Activated B cell treated with CpG ODN at 0.5 μM for 24 hours (primary cell): Measurements from ENCODE around the gene PARVA. TPM values are rescaled to one million over a fixed set of nuclear protein-coding genes. Genes with fewer than 3 reads are reported as not detected.

ENCODE experiments used
- ATAC-seq: fragments of 200-7000 bp; cut with Tn5 transposase; one replicate; pipeline ENCODE4 v1.10.0; 2021; ENCODE audit warnings: low read depth, mild to moderate bottlenecking, moderate library complexity
- CTCF ChIA-PET: fragments of 350-600 bp; sonication (Branson Sonifier 250); formaldehyde crosslinking; loops from one replicate; lab custom pipeline; 2021; ENCODE audit warnings: antibody characterized with exemption; lab: Charles Lee
- POLR2A ChIA-PET: fragments of 350-600 bp; sonication (Branson Sonifier 250); formaldehyde crosslinking; loops from one replicate; lab custom pipeline; 2021; ENCODE audit warnings: antibody characterized with exemption; lab: Charles Lee
- DNase-seq: peaks from one replicate; pipeline ENCODE4 v3.0.0; 2022
- H3K27ac Mint-ChIP-seq: one replicate; pipeline ENCODE4 v1.8.0; 2020; ENCODE audit warnings: mixed read lengths
- H3K27me3 Mint-ChIP-seq: one replicate; pipeline ENCODE4 v1.8.0; 2021; ENCODE audit warnings: mixed read lengths
- H3K36me3 Mint-ChIP-seq: one replicate; pipeline ENCODE4 v1.8.0; 2021; ENCODE audit warnings: low read depth, mixed read lengths
- H3K4me1 Mint-ChIP-seq: one replicate; pipeline ENCODE4 v1.8.0; 2021; ENCODE audit warnings: mixed read lengths
- H3K4me3 Mint-ChIP-seq: one replicate; pipeline ENCODE4 v1.8.0; 2020; ENCODE audit warnings: mild to moderate bottlenecking, mixed read lengths
- H3K9me3 Mint-ChIP-seq: one replicate; pipeline ENCODE4 v1.8.0; 2020; ENCODE audit warnings: mixed read lengths
- CTCF ChIP-seq: fragments of 200-600 bp; IDR thresholded peaks from one replicate; pipeline ENCODE4 v1.8.0; 2022; ENCODE audit warnings: antibody characterized with exemption, mild to moderate bottlenecking
- intact Hi-C: fragments of 100-400 bp; cut with micrococcal nuclease; formaldehyde crosslinking; loops from one replicate; pipeline ENCODE4 v1.15.1; 2024
- total RNA-seq: library from RNA; stranded (reverse); gene quantifications from 2 replicates; pipeline ENCODE4 v1.2.3, GENCODE V29; 2022

Gene PARVA
- total RNA-seq, 1 donor from 2014 or later, result not detected

GRCh38 chr11:12446863-12447262, 69.5 kb downstream of the PARVA start:
- no peak for TF ChIP-seq CTCF
- intact Hi-C loops, result no loop called here
- no peak for ATAC-seq
- no peaks in the 10 kb centered on the region for H3K36me3 Mint-ChIP-seq
- peaks cover 6% of the 10 kb centered on the region for H3K27me3 Mint-ChIP-seq
- no peak overlapping the region for H3K4me3 Mint-ChIP-seq
- ChIA-PET POLR2A (no interaction called here), CTCF (no interaction called here)
- no peaks in the 10 kb centered on the region for H3K9me3 Mint-ChIP-seq
- DNase-seq, result no peak
- H3K27ac Mint-ChIP-seq, result no peak overlapping the region
- H3K4me1 Mint-ChIP-seq, result no peaks in the 10 kb centered on the region

- Mint-ChIP-seq H3K27me3 (peaks cover 6% of the 10 kb centered on the region), H3K27ac (no peak overlapping the region), H3K36me3 (no peaks in the 10 kb centered on the region), H3K9me3 (no peaks in the 10 kb centered on the region), H3K4me3 (no peak overlapping the region), H3K4me1 (no peaks in the 10 kb centered on the region)
- DNase-seq (no peak), ATAC-seq (no peak)
- CTCF ChIA-PET, result no interaction called here
- POLR2A ChIA-PET, result no interaction called here
- intact Hi-C loops, result no loop called here
- TF ChIP-seq CTCF, result no peak
These were observed 71.0 kb downstream of the PARVA start for GRCh38 chr11:12448131-12448939.

- ChIA-PET CTCF (no interaction called here), POLR2A (no interaction called here)
- H3K27me3 Mint-ChIP-seq, result peaks cover 6% of the 10 kb centered on the region
- no peak overlapping the region for H3K27ac Mint-ChIP-seq
- H3K9me3 Mint-ChIP-seq, result no peaks in the 10 kb centered on the region
- intact Hi-C loops, result no loop called here
- H3K4me3 Mint-ChIP-seq, result no peak overlapping the region
- no peaks in the 10 kb centered on the region for H3K36me3 Mint-ChIP-seq
- TF ChIP-seq CTCF, result no peak
- DNase-seq (no peak), ATAC-seq (no peak)
- H3K4me1 Mint-ChIP-seq, result no peaks in the 10 kb centered on the region
These were observed 72.8 kb downstream of the PARVA start for GRCh38 chr11:12449961-12450715.

- DNase-seq (no peak), ATAC-seq (no peak)
- POLR2A ChIA-PET, result no interaction called here
- intact Hi-C loops, result no loop called here
- no peak overlapping the region for H3K27ac Mint-ChIP-seq
- no peaks in the 10 kb centered on the region for H3K9me3 Mint-ChIP-seq
- no peaks in the 10 kb centered on the region for H3K4me1 Mint-ChIP-seq
- CTCF ChIA-PET, result no interaction called here
- peaks cover 5% of the 10 kb centered on the region for H3K27me3 Mint-ChIP-seq
- no peaks in the 10 kb centered on the region for H3K36me3 Mint-ChIP-seq
- no peak overlapping the region for H3K4me3 Mint-ChIP-seq
- no peak for TF ChIP-seq CTCF
These were observed 73.9 kb downstream of the PARVA start for GRCh38 chr11:12451179-12451814.

- POLR2A ChIA-PET, result no interaction called here
These were observed 75.9 kb downstream of the PARVA start for GRCh38 chr11:12453243-12453642.

More at GRCh38 chr11:12453243-12453642, 75.9 kb downstream of the PARVA start:
- CTCF ChIA-PET, result no interaction called here
- no peak for ATAC-seq
- TF ChIP-seq CTCF, result no peak
- H3K27me3 Mint-ChIP-seq, result peaks cover 5% of the 10 kb centered on the region
- intact Hi-C loops, result no loop called here
- no peak overlapping the region for H3K27ac Mint-ChIP-seq
- H3K4me3 Mint-ChIP-seq, result no peak overlapping the region
- H3K9me3 Mint-ChIP-seq, result no peaks in the 10 kb centered on the region
- no peaks in the 10 kb centered on the region for H3K4me1 Mint-ChIP-seq
- no peak for DNase-seq
- no peaks in the 10 kb centered on the region for H3K36me3 Mint-ChIP-seq
